Liver (tissue), 9 donors: ENCODE results near the gene CHAD. TPM values are rescaled to one million over a fixed set of nuclear protein-coding genes. Genes with fewer than 3 reads are reported as not detected.

Experiments
- DNase-seq: peaks from one replicate; pipeline ENCODE4 v3.0.0-alpha.2; 2017; ENCODE audit warnings: low spot score
- H3K27ac ChIP-seq, 2 donors: one replicate each; pipeline ENCODE4 v1.7.0; 2013; ENCODE audit warnings: inconsistent platforms in 2 of 2, low read length in 2 of 2, control low read depth in 1 of 2, low read depth in 1 of 2, mild to moderate bottlenecking in 1 of 2
- H3K27me3 ChIP-seq, 4 donors: one replicate each; pipeline versions ENCODE4 v1.6.1 to v1.7.0; 2013; ENCODE audit warnings: low read length in 3 of 4, inconsistent platforms in 1 of 4, mild to moderate bottlenecking in 1 of 4, moderate library complexity in 1 of 4; ENCODE audit not compliant: control insufficient read depth in 4 of 4, insufficient read depth in 4 of 4
- H3K36me3 ChIP-seq, 4 donors: one replicate each; pipeline versions ENCODE4 v1.6.1 to v1.7.0; 2013; ENCODE audit warnings: low read length in 3 of 4, mild to moderate bottlenecking in 3 of 4, low read depth in 1 of 4, moderate library complexity in 1 of 4; ENCODE audit not compliant: control insufficient read depth in 4 of 4, insufficient read depth in 3 of 4
- H3K4me1 ChIP-seq, 4 donors: one replicate each; pipeline versions ENCODE4 v1.6.1 to v1.7.0; 2013; ENCODE audit warnings: low read length in 3 of 4, mild to moderate bottlenecking in 3 of 4, moderate library complexity in 1 of 4; ENCODE audit not compliant: control insufficient read depth in 4 of 4, insufficient read depth in 4 of 4
- H3K4me3 ChIP-seq, 3 donors: one replicate each; pipeline versions ENCODE4 v1.6.1 to v1.7.0; 2013; ENCODE audit warnings: low read length in 3 of 3, control low read depth in 1 of 3, low read depth in 1 of 3, mild to moderate bottlenecking in 1 of 3
- H3K9ac ChIP-seq, 2 donors: one replicate each; pipeline ENCODE4 v1.7.0; 2013; ENCODE audit warnings: low read length in 2 of 2, mild to moderate bottlenecking in 2 of 2, moderate library complexity in 2 of 2, control low read depth in 1 of 2, low read depth in 1 of 2
- H3K9me3 ChIP-seq, 4 donors: one replicate each; pipeline versions ENCODE4 v1.6.1 to v1.7.0; 2013; ENCODE audit warnings: low read length in 3 of 4; ENCODE audit not compliant: control insufficient read depth in 4 of 4
- FOXA1 ChIP-seq: IDR thresholded peaks from 2 replicates; pipeline ENCODE4 v1.6.1; 2016; ENCODE audit warnings: antibody characterized with exemption
- FOXA2 ChIP-seq: IDR thresholded peaks from 2 replicates; pipeline ENCODE4 v1.6.1; 2016; ENCODE audit warnings: antibody characterized with exemption
- GABPA ChIP-seq, 2 donors: IDR thresholded peaks in 1 of 2; conservative IDR thresholded peaks in 1 of 2; 2 replicates each; pipeline ENCODE4 v1.6.1; 2016; ENCODE audit warnings: antibody characterized with exemption in 2 of 2, mild to moderate bottlenecking in 1 of 2, moderate library complexity in 1 of 2
- HNF4A ChIP-seq, 2 donors: conservative IDR thresholded peaks; 2 replicates each; pipeline ENCODE4 v1.6.1; 2016; ENCODE audit warnings: antibody characterized with exemption in 2 of 2, mild to moderate bottlenecking in 2 of 2
- JUND ChIP-seq, 2 donors: IDR thresholded peaks; 2 replicates each; pipeline ENCODE4 v1.6.1; 2016; ENCODE audit warnings: antibody characterized with exemption in 2 of 2
- NR2F2 ChIP-seq: IDR thresholded peaks from 2 replicates; pipeline ENCODE4 v1.6.1; 2016; ENCODE audit warnings: antibody characterized with exemption
- RAD21 ChIP-seq, 2 donors: IDR thresholded peaks; 2 replicates each; pipeline ENCODE4 v1.6.1; 2016; ENCODE audit warnings: antibody characterized with exemption in 2 of 2, mild to moderate bottlenecking in 2 of 2
- TAF1 ChIP-seq: conservative IDR thresholded peaks from 2 replicates; pipeline ENCODE4 v1.6.1; 2016; ENCODE audit warnings: antibody characterized with exemption, mild to moderate bottlenecking
- YY1 ChIP-seq: IDR thresholded peaks from 2 replicates; pipeline ENCODE4 v1.6.1; 2016; ENCODE audit warnings: antibody characterized with exemption, mild to moderate bottlenecking
- WGBS: extraction: QIAGEN DNeasy Blood & Tissue Kit; methylation state at CpG from one replicate; pipeline ENCODE4 v1.1.7; 2013; 5-methylcytosine and 5-hydroxymethylcytosine counted together
- polyA plus RNA-seq, 2 donors: library from polyadenylated mRNA; stranded (reverse) in 1 of 2; unstranded in 1 of 2; fragments of 200-250 nt in 1 of 2; fragments of >200 nt in 1 of 2; fragmentation: Nextera tagmentation in 1 of 2; extraction: Ambion mirVana in 1 of 2; gene quantifications; one replicate each; pipeline versions ENCODE4 v1.2.1 to v1.2.3, GENCODE V29; 2013 to 2015
- total RNA-seq, 2 donors: library from RNA; depleted of rRNA; stranded (reverse); fragments of >200 nt; gene quantifications; one replicate each; pipeline ENCODE4 v1.2.3, GENCODE V29; 2014
- TF ChIP-seq, protein P1 (sequence below): IDR thresholded peaks from 2 replicates; pipeline ENCODE4 v1.6.1; 2016; ENCODE audit warnings: antibody characterized with exemption
- TF ChIP-seq, protein P2 (sequence below): IDR thresholded peaks from 2 replicates; pipeline ENCODE4 v1.6.1; 2016; ENCODE audit warnings: antibody characterized with exemption
- TF ChIP-seq, protein P3 (sequence below): fragments of 150-350 bp; IDR thresholded peaks from 2 replicates; pipeline ENCODE4 v1.5.1; 2017; ENCODE audit warnings: improper control_type of control experiment, low read depth, low read length; ENCODE audit not compliant: missing input control
- donor health status: healthy.
- donor health status: healthy.
- donor health status: healthy.
- donor health status: healthy.
- donor health status: healthy.

Gene CHAD
- total and polyA plus RNA-seq, 4 donors, result 0.51 to 3.3 (median 2.3) TPM

DNA sequence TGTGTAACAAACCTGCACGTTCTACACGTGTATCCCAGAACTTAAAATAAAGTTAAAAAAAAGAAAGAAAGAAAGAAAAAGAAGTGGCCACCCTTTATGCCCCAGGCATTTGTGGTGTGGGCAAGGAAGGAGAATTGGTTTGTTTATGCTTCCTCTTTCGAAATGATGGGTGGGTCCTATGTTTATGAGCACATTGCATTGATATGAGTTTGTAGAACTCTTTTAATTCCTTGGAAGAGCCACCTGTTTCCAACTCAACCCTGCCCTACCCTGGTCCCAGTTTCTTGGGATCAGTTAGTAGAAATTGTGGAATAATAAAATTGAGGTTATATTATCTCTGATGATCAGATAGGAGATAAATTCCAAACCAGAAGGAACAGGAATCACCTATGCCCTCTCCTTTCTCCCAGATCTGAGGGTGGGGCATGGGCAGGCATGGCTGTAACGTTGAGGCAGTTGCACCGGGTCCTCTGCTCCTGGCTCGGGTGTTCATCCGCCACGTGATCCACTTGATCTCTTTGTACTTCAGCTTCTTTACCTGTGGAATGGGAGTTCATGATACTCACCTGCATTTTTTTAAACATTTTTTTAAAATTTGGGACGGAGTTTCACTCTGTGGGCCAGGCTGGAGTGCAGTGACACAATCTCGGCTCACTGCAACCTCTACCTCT lies 15.9 kb downstream of the CHAD start:
- Histone ChIP-seq H3K27me3 (no peaks in the 10 kb centered on the region), H3K9me3 (no peaks in the 10 kb centered on the region), H3K9ac (no peak overlapping the region), H3K36me3 (no peaks in the 10 kb centered on the region), H3K4me1 (peaks cover 0 to 7% (median 0%) of the 10 kb centered on the region in 4 donors), H3K4me3 (no peak overlapping the region), H3K27ac (no peak overlapping the region)
- TF ChIP-seq, protein P1, sequence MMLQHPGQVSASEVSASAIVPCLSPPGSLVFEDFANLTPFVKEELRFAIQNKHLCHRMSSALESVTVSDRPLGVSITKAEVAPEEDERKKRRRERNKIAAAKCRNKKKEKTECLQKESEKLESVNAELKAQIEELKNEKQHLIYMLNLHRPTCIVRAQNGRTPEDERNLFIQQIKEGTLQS, result no peak
- TF ChIP-seq NR2F2 (no peak), YY1 (no peak), JUND (IDR thresholded peaks at IDR 0.05) (no peak), HNF4A (conservative IDR thresholded peaks at IDR 0.05) (no peak), FOXA1 (no peak)
- TF ChIP-seq, protein P2, sequence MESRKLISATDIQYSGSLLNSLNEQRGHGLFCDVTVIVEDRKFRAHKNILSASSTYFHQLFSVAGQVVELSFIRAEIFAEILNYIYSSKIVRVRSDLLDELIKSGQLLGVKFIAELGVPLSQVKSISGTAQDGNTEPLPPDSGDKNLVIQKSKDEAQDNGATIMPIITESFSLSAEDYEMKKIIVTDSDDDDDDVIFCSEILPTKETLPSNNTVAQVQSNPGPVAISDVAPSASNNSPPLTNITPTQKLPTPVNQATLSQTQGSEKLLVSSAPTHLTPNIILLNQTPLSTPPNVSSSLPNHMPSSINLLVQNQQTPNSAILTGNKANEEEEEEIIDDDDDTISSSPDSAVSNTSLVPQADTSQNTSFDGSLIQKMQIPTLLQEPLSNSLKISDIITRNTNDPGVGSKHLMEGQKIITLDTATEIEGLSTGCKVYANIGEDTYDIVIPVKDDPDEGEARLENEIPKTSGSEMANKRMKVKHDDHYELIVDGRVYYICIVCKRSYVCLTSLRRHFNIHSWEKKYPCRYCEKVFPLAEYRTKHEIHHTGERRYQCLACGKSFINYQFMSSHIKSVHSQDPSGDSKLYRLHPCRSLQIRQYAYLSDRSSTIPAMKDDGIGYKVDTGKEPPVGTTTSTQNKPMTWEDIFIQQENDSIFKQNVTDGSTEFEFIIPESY, result no peak
- 76% methylated on average over 10 of the region's 10 CpGs for WGBS
- DNase-seq, result no peak

DNA sequence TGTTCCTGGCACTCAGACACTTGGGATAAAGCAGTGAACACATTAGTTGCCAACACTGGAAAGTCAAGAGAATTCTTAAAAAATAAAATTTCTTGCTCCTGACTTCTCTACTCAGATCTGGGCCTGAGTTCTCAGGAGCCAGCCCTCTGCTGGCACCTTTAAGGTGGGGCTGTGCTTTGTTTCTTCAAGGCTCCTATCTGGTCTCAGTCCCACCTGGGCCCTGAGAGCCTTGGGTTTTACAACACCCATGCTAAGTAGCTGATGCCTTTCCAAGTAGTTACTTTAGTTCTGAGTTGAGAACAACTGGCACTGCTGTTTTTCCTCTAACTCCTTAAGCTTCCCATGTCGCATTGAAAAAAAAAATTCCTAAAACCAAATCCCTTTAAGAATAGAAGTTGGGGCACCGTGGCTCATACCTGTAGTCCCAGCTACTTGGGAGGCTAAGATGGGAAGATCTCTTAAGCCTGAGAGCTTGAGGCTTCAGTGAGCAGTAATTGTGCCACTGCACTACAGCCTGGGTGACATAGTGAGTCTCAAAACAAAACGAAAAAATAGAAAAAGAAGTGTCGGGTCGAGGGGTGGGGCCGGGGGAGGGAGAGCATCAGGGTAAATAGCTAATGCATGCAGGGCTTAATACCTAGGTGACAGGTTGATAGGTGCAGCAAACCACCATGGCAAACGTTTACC lies 16.6 kb downstream of the CHAD start:
- Histone ChIP-seq H3K36me3 (no peaks in the 10 kb centered on the region), H3K9me3 (no peaks in the 10 kb centered on the region), H3K4me3 (no peak overlapping the region), H3K27ac (no peak overlapping the region), H3K27me3 (no peaks in the 10 kb centered on the region), H3K9ac (no peak overlapping the region), H3K4me1 (peaks cover 0 to 7% (median 0%) of the 10 kb centered on the region in 4 donors)
- 71% methylated on average over 7 of the region's 7 CpGs for WGBS
- DNase-seq, result no peak
- TF ChIP-seq FOXA1 (no peak), GABPA (IDR thresholded peaks at IDR 0.05 in 1 of 2, conservative IDR thresholded peaks at IDR 0.05 in 1 of 2) (no peak), RAD21 (IDR thresholded peaks at IDR 0.05) (no peak), NR2F2 (no peak), JUND (IDR thresholded peaks at IDR 0.05) (no peak), FOXA2 (no peak), TAF1 (no peak)
- TF ChIP-seq, protein P2, result no peak
- TF ChIP-seq, protein P3, sequence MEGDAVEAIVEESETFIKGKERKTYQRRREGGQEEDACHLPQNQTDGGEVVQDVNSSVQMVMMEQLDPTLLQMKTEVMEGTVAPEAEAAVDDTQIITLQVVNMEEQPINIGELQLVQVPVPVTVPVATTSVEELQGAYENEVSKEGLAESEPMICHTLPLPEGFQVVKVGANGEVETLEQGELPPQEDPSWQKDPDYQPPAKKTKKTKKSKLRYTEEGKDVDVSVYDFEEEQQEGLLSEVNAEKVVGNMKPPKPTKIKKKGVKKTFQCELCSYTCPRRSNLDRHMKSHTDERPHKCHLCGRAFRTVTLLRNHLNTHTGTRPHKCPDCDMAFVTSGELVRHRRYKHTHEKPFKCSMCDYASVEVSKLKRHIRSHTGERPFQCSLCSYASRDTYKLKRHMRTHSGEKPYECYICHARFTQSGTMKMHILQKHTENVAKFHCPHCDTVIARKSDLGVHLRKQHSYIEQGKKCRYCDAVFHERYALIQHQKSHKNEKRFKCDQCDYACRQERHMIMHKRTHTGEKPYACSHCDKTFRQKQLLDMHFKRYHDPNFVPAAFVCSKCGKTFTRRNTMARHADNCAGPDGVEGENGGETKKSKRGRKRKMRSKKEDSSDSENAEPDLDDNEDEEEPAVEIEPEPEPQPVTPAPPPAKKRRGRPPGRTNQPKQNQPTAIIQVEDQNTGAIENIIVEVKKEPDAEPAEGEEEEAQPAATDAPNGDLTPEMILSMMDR, result no peak
